OCI-LY1 (cell line): ENCODE measurements around the gene ARHGEF25.

Experiments
- H2AFZ ChIP-seq: fragments of 200-600 bp; sonication (generic), shearing (Covaris generic); 2 replicates; pipeline ENCODE4 v1.6.0; 2014; ENCODE audit warnings: antibody characterized with exemption, mild to moderate bottlenecking, low read length
- H3F3A ChIP-seq: fragments of 200-600 bp; sonication (generic), shearing (Covaris generic); 2 replicates; pipeline ENCODE4 v1.6.0; 2014; ENCODE audit warnings: mild to moderate bottlenecking, antibody characterized with exemption, low read length, moderate library complexity; ENCODE audit not compliant: insufficient read depth
- H3K27ac ChIP-seq: fragments of 200-600 bp; sonication (generic); 2 replicates; pipeline ENCODE4 v1.5.1; 2014; ENCODE audit warnings: low read length, mixed run types, mild to moderate bottlenecking, low read depth; ENCODE audit not compliant: poor library complexity, severe bottlenecking
- H3K27me3 ChIP-seq: fragments of 200-600 bp; sonication (generic); 2 replicates; pipeline ENCODE4 v1.6.0; 2014; ENCODE audit warnings: antibody characterized with exemption, mild to moderate bottlenecking, low read length, moderate library complexity; ENCODE audit not compliant: insufficient read depth
- H3K36me3 ChIP-seq: fragments of 200-600 bp; sonication (generic); 2 replicates; pipeline ENCODE4 v1.6.1; 2014; ENCODE audit warnings: mild to moderate bottlenecking, antibody characterized with exemption, low read length, moderate library complexity, mixed read lengths; ENCODE audit not compliant: insufficient read depth
- H3K4me1 ChIP-seq: fragments of 200-600 bp; sonication (generic); 2 replicates; pipeline ENCODE4 v1.5.1; 2014; ENCODE audit warnings: mild to moderate bottlenecking, low read length, moderate library complexity; ENCODE audit not compliant: insufficient read depth, severe bottlenecking
- H3K4me2 ChIP-seq: fragments of 200-600 bp; sonication (generic), shearing (Covaris generic); 2 replicates; pipeline ENCODE4 v1.6.1; 2014; ENCODE audit warnings: low read length
- H3K4me3 ChIP-seq: fragments of 200-600 bp; sonication (generic); 2 replicates; pipeline ENCODE4 v1.5.1; 2014; ENCODE audit warnings: low read length, low read depth, mild to moderate bottlenecking, mixed read lengths; ENCODE audit not compliant: poor library complexity, severe bottlenecking
- H3K79me2 ChIP-seq: fragments of 200-600 bp; shearing (Covaris generic); 2 replicates; pipeline ENCODE4 v1.6.1; 2016; ENCODE audit warnings: mixed run types, low read length, mixed read lengths; ENCODE audit not compliant: insufficient read depth
- H3K9ac ChIP-seq: fragments of 200-600 bp; sonication (generic), shearing (Covaris generic); 2 replicates; pipeline ENCODE4 v1.6.1; 2014; ENCODE audit warnings: mild to moderate bottlenecking, low read length, mixed read lengths
- H3K9me2 ChIP-seq: fragments of 200-600 bp; sonication (generic), shearing (Covaris generic); 2 replicates; pipeline ENCODE4 v1.6.1; 2014; ENCODE audit warnings: low read depth, mild to moderate bottlenecking, low read length, mixed read lengths
- H3K9me3 ChIP-seq: fragments of 200-600 bp; shearing (Covaris generic); 2 replicates; pipeline ENCODE4 v1.6.1; 2014; ENCODE audit warnings: low read length, mixed read lengths
- H4K20me1 ChIP-seq: fragments of 200-600 bp; sonication (generic), shearing (Covaris generic); 2 replicates; pipeline ENCODE4 v1.6.0; 2016; ENCODE audit warnings: mild to moderate bottlenecking, low read length; ENCODE audit not compliant: insufficient read depth
- EZH2 ChIP-seq: fragments of 200-600 bp; sonication (generic), shearing (Covaris generic); IDR thresholded peaks from 2 replicates; pipeline ENCODE4 v1.8.0; 2017; ENCODE audit warnings: borderline replicate concordance, mixed run types, mild to moderate bottlenecking, antibody characterized with exemption, low read length, moderate library complexity, mixed read lengths
- TF ChIP-seq, protein P1 (sequence below): fragments of 200-600 bp; sonication (generic), shearing (Covaris generic); IDR thresholded peaks from 2 replicates; pipeline ENCODE4 v1.5.1; 2017; ENCODE audit warnings: mild to moderate bottlenecking, antibody characterized with exemption, low read length, moderate library complexity, mixed read lengths

The ARHGEF25 gene

DNA sequence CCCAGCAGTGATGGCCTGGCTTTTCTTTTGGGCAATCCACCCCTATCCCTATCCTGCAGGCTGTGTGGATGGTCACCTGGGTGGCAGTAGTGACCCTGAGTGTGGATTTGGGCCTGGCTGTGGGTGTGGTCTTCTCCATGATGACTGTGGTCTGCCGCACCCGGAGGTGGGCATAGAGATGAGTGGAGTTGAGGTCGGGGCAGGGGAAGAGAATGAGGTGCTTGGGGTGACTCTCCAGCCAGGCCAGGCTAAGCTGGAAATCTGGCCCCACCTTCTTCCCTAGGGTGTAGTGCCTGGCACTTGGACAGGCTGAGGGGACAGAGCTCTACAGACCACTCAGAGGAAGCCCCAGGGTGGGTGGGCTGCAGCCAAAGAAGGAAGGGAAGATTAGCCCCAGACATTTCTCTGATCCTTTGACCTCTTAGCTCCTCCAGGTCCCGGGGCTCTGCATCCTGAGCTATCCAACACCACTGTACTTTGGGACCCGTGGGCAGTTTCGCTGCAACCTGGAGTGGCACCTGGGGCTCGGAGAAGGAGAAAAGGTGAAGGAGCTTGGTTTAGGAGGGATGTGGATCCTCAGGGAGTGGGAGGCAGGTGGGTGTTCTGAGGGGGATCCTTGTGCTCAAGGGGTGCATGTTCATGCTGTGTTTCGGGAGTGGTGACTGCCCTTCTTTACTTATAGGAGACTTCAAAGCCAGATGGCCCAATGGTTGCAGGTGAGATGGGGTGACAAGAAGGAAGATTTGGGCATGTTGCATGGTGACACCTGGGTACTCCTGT lies 13.4 kb downstream of the ARHGEF25 start:
- H3K79me2 ChIP-seq, result no peaks in the 10 kb centered on the region
- no peaks in the 10 kb centered on the region for H3K9me2 ChIP-seq
- H3K4me1 ChIP-seq, result peaks cover 9% of the 10 kb centered on the region
- H3K36me3 ChIP-seq, result no peaks in the 10 kb centered on the region
- no peak overlapping the region for H3K9ac ChIP-seq
- no peaks in the 10 kb centered on the region for H4K20me1 ChIP-seq
- TF ChIP-seq EZH2, result no peak
- TF ChIP-seq, protein P1, sequence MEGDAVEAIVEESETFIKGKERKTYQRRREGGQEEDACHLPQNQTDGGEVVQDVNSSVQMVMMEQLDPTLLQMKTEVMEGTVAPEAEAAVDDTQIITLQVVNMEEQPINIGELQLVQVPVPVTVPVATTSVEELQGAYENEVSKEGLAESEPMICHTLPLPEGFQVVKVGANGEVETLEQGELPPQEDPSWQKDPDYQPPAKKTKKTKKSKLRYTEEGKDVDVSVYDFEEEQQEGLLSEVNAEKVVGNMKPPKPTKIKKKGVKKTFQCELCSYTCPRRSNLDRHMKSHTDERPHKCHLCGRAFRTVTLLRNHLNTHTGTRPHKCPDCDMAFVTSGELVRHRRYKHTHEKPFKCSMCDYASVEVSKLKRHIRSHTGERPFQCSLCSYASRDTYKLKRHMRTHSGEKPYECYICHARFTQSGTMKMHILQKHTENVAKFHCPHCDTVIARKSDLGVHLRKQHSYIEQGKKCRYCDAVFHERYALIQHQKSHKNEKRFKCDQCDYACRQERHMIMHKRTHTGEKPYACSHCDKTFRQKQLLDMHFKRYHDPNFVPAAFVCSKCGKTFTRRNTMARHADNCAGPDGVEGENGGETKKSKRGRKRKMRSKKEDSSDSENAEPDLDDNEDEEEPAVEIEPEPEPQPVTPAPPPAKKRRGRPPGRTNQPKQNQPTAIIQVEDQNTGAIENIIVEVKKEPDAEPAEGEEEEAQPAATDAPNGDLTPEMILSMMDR, result no peak
- no peak overlapping the region for H3K27ac ChIP-seq
- no peaks in the 10 kb centered on the region for H3K9me3 ChIP-seq
- peaks cover 6% of the 10 kb centered on the region for H3K27me3 ChIP-seq
- no peak overlapping the region for H2AFZ ChIP-seq
- no peaks in the 10 kb centered on the region for H3F3A ChIP-seq
- no peak overlapping the region for H3K4me2 ChIP-seq
- no peak overlapping the region for H3K4me3 ChIP-seq

DNA sequence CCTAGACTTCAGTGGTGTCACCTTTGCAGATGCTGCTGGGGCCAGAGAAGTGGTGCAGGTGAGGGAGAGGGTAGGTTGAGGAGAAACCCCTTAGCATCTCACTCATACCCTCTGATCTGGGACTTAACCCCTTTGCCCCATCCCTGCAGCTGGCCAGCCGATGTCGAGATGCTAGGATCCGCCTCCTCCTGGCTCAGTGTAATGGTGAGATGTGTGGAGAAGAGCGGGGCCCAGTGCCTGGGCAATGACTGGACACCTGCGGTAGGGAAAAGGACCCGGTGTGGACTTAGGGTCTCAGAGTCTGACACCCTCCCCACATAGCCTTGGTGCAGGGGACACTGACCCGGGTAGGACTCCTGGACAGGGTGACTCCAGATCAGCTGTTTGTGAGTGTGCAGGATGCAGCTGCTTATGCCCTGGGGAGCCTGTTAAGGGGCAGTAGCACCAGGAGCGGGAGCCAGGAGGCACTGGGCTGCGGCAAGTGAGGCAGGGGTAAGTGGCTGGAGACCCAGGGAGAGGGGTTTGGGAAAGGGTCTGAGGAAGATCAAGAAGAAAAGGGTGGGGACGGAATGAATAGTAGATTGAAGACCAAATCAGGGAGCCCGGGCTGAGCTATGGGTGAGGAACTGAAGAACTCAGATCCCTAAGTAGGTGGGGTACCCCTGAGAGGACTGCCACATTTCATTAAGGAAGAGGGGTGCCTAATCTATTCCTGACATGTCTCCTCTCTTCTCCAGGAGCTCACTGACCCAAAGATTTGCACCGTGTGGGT lies 14.2 kb downstream of the ARHGEF25 start:
- H4K20me1 ChIP-seq, result no peaks in the 10 kb centered on the region
- H3K4me2 ChIP-seq, result no peak overlapping the region
- H3K9me2 ChIP-seq, result no peaks in the 10 kb centered on the region
- H3K27me3 ChIP-seq, result peaks cover 6% of the 10 kb centered on the region
- H3K79me2 ChIP-seq, result no peaks in the 10 kb centered on the region
- H3K9ac ChIP-seq, result no peak overlapping the region
- no peak for TF ChIP-seq EZH2
- TF ChIP-seq, protein P1, result no peak
- H3K27ac ChIP-seq, result no peak overlapping the region
- no peak overlapping the region for H2AFZ ChIP-seq
- no peaks in the 10 kb centered on the region for H3F3A ChIP-seq
- H3K36me3 ChIP-seq, result no peaks in the 10 kb centered on the region
- H3K4me1 ChIP-seq, result peaks cover 9% of the 10 kb centered on the region
- no peaks in the 10 kb centered on the region for H3K9me3 ChIP-seq
- no peak overlapping the region for H3K4me3 ChIP-seq

DNA sequence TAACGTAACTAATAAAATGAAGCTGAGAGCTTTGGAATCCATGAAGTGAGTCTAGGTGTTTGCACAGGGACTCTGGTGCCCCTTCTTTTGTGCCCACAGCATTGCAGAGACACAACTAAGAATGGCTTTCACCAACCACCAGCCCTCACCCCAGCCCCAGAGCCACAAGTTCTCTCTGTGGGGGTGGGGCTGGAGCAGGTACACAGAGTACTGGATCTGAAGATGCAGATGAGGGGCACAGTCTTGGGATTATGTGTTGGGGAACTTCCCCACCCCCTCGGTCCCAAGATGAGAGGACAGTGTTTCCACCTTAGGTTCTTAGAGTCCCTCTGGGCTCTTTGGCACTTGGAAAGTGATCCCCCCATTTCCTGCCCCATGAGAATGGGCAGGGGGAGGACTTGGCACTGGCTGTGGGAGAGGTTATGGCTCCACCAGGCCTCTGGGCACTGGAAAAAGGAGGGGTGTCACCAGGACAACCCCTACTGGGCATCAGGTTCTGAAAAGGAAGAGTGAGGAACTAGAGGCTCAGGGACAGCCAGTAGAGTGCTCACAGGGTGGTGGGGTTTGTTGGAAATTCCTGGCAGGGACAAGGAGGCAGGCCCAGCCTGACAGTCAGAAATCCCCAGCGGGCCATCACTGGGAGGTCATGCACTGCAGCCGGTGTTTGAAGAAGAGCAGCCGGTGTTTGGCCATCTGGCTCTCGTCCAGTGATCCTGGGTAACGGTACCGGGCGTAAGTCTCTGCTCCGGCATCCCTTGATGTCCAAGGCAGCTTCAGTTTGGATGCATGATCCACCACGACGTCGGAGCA lies 15.1 kb downstream of the ARHGEF25 start:
- Histone ChIP-seq H3K9me2 (no peaks in the 10 kb centered on the region), H3K79me2 (no peaks in the 10 kb centered on the region), H3K36me3 (no peaks in the 10 kb centered on the region), H3K27me3 (peaks cover 6% of the 10 kb centered on the region), H3K4me3 (no peak overlapping the region), H3F3A (no peaks in the 10 kb centered on the region), H3K27ac (no peak overlapping the region), H3K9ac (no peak overlapping the region), H3K4me2 (no peak overlapping the region), H2AFZ (no peak overlapping the region), H3K4me1 (peaks cover 4% of the 10 kb centered on the region), H3K9me3 (no peaks in the 10 kb centered on the region), H4K20me1 (no peaks in the 10 kb centered on the region)
- TF ChIP-seq, protein P1, result no peak
- TF ChIP-seq EZH2, result no peak
